Amygdala (tissue), 56 donors: ENCODE results near the gene ZFP36L1.

Experiments
- DNase-seq, 56 donors: peaks; one replicate each; lab custom pipeline; 2025; lab: John Stamatoyannopoulos, UW

ZFP36L1 gene

GRCh38 chr14:68747393-68747792 is 45.5 kb downstream of the ZFP36L1 start:
- DNase-seq = no peak

GRCh38 chr14:68744613-68745012 is 48.3 kb downstream of the ZFP36L1 start:
- no peak for DNase-seq

GRCh38 chr14:68741839-68742470 is 50.9 kb downstream of the ZFP36L1 start:
- peak in 7 of 56 donors; percentile 3 to 33 (median 8) for DNase-seq

- no peak for DNase-seq
These were observed 51.4 kb downstream of the ZFP36L1 start for GRCh38 chr14:68741477-68741791.

- DNase-seq = no peak
These were observed 51.9 kb downstream of the ZFP36L1 start for GRCh38 chr14:68740788-68741476.

GRCh38 chr14:68739701-68740100 is 53.2 kb downstream of the ZFP36L1 start:
- no peak for DNase-seq

GRCh38 chr14:68738559-68738958 is 54.3 kb downstream of the ZFP36L1 start:
- no peak for DNase-seq
